ENCODE measurements around the gene CYBRD1.
A peak's percentile ranks its signal among the peaks of the same experiment; 100 is the strongest.
"Not testable (repeated sequence)": the region's sequence is repeated elsewhere in the genome, so short reads cannot be mapped to it uniquely, and the experiment has no call there.

CYBRD1 gene

DNA sequence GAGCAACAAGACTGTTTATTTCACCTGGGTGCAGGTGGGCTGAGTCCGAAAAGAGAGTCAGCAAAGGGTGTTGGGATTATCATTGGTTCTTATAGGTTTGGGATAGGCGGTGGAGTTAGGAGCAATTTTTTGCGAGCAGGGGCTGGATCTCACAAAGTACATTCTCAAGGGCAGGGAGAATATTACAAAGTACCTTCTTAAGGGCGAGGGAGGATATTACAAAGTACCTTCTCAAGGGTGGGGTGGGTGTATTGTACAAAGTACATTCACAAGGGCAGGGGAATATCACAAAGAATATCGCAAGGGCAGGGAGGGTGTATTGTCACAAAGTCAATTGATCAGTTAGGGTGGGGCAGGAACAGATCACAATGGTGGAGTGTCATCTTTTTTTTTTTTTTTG lies 24.6 kb upstream of the CYBRD1 start:
- H3K27me3 Mint-ChIP-seq; ATAC-seq (replicated peaks); DNase-seq; H3K9me3 Mint-ChIP-seq; H3K4me1 Mint-ChIP-seq; H3K4me3 Mint-ChIP-seq; H3K27ac Mint-ChIP-seq: not testable (repeated sequence)
- H3K36me3 Mint-ChIP-seq, result peaks cover 11 to 13% of the 10 kb centered on the region in 2 donors

DNA sequence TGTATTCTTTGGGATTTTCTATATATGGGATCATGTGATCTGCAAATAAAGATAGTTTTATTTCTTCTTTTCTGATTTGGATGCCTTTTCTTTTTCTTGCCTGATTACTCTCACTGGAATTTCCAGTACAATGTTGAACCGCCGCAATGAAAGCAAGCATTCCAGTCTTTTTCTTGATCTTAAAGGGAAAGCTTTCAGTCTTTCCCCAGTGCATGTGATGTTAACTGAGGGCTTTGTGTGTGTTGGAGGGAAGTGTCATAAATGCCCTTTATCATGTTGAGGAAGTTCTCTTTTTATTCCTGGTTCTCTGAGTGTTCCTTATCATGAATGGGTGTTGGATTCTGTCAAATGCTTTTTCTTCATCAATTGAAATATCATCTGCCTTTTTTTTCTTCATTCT lies 16.9 kb upstream of the CYBRD1 start:
- Mint-ChIP-seq H3K27me3 (no peaks in the 10 kb centered on the region), H3K4me1 (peaks cover 2 to 8% of the 10 kb centered on the region in 2 donors), H3K9me3 (no peaks in the 10 kb centered on the region), H3K4me3 (no peak overlapping the region), H3K36me3 (peaks cover 0 to 6% of the 10 kb centered on the region in 2 donors), H3K27ac (no peak overlapping the region)
- ATAC-seq (replicated peaks) (no peak), DNase-seq (no peak)

DNA sequence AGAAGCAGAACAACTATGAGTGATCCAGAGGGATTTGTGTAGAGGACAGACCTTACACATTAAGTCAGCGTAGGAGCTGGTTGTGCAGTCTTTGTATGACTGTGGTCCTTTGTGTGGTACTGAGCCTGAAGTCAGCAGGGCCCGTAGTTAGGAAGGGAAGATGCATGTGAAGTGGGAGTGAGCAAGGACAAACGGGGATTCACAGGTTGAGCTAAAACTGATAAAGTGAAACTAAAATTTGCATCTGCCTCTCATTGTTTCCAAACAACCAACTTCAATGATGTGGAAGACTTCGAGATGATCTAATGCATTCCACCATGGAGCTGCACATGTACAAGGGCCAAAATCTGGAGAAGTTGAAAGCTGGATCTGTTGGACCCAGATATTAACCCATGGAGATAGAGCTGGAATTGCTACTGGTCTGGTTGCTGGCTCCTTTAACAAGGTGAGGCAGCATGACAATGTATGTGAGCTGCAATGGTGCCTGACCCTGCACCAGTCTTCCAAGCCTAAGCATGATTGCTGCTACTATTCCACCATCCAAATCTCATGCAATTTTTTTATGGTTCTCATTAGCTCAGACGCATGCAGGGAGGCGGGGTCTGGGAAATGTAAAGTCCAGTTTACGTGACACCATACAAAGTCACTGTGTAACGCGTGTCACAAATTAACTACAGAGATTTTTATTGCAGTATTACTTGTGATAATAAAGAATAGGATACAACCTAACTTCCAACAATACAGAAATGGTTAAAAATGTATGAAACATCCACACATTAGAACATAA lies 12.1 kb upstream of the CYBRD1 start:
- ATAC-seq (replicated peaks), result peak in 1 of 2 donors; percentile 50

DNA sequence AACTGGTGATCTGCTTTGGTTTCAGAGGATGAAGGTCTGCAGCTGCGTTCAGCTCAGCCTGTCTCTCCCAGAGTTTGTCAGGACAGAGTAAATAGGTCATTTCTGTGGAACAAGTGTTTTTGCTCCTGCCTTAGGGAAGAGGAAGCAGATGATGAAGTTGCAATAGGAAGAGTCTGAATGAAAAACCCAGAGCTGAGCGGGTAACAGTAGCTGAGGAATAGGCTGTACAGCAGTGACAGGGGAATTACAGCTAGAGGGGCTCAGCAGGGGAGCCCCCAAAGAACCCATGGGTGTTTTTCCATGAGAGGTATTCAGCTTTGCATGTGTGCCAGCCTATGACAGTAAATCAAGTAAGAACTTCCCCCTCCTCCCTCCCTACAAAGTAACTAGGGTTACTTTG lies 10.3 kb upstream of the CYBRD1 start:
- Mint-ChIP-seq H3K4me3 (peak overlapping the region in 1 of 2 donors; percentile 11), H3K27ac (no peak overlapping the region), H3K4me1 (peaks cover 15 to 30% of the 10 kb centered on the region in 2 donors), H3K36me3 (peaks cover 0 to 4% of the 10 kb centered on the region in 2 donors), H3K9me3 (no peaks in the 10 kb centered on the region), H3K27me3 (peaks cover 0 to 7% of the 10 kb centered on the region in 2 donors)
- DNase-seq, result no peak
- ATAC-seq (replicated peaks), result peak; percentile 15 to 23

More for the DNA sequence above, 12.1 kb upstream of the CYBRD1 start:
- Mint-ChIP-seq H3K36me3 (peaks cover 0 to 6% of the 10 kb centered on the region in 2 donors), H3K9me3 (no peaks in the 10 kb centered on the region), H3K4me3 (no peak overlapping the region), H3K27ac (no peak overlapping the region), H3K27me3 (no peaks in the 10 kb centered on the region), H3K4me1 (peaks cover 15 to 30% of the 10 kb centered on the region in 2 donors)
- no peak for DNase-seq

DNA sequence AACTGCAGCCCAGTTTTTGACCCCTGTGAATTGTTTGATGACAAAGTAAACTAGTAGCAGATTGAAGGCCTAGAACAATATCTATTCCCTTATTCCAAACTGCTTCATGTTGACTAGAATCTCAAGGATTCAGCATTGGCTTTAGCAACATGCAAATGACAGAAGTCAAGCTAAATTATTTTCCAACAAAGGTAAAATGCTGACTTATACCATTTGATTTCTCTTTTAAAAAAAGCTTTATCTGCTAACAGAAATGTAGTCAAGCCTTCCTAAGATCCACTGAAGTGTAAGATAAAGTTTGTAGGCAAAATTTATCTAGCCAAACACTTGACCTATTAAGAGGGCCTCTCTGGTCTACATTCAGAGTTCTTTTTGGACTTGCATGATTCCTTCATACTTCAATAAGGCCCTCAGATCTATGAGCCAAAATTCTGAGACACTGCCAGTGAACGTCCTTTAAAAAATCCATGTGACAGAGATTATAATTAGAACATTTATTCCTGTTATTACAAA lies 9.5 kb upstream of the CYBRD1 start:
- ATAC-seq (replicated peaks), result no peak
- H3K36me3 Mint-ChIP-seq, result peaks cover 2 to 4% of the 10 kb centered on the region in 2 donors
- no peak overlapping the region for H3K27ac Mint-ChIP-seq
- H3K4me1 Mint-ChIP-seq, result peaks cover 15 to 30% of the 10 kb centered on the region in 2 donors
- H3K27me3 Mint-ChIP-seq, result peaks cover 0 to 7% of the 10 kb centered on the region in 2 donors
- no peak for DNase-seq
- H3K4me3 Mint-ChIP-seq, result no peak overlapping the region
- H3K9me3 Mint-ChIP-seq, result no peaks in the 10 kb centered on the region

DNA sequence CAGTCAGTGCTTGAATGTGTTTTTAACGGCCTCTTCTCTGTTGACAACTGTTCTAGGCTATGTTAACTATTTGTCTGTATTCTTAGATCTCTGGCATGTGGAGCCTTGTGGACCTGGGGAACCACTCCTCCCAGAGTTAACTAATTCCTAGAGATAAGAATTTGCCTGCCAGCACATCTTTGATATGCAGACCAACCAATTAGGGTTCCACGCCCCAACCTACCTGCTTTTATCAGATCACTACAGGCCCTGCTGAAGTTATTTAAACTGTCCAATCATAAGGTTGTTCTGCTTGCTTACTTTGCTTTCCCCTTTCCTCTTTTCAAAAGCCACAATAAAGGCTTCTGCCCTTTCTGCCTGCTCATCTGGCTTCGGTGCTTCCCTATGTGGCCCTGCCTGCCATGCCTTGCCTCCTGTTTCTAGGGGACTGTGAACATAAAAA lies 8.5 kb upstream of the CYBRD1 start:
- Mint-ChIP-seq H3K27me3 (peaks cover 1 to 10% of the 10 kb centered on the region in 2 donors), H3K27ac (peak overlapping the region; percentile 37), H3K36me3 (peaks cover 3 to 7% of the 10 kb centered on the region in 2 donors), H3K9me3 (no peaks in the 10 kb centered on the region), H3K4me1 (peaks cover 15 to 30% of the 10 kb centered on the region in 2 donors), H3K4me3 (peak overlapping the region in 1 of 2 donors; percentile 3)
- DNase-seq (peak; percentile 36), ATAC-seq (replicated peaks) (peak; percentile 95 to 96)

DNA sequence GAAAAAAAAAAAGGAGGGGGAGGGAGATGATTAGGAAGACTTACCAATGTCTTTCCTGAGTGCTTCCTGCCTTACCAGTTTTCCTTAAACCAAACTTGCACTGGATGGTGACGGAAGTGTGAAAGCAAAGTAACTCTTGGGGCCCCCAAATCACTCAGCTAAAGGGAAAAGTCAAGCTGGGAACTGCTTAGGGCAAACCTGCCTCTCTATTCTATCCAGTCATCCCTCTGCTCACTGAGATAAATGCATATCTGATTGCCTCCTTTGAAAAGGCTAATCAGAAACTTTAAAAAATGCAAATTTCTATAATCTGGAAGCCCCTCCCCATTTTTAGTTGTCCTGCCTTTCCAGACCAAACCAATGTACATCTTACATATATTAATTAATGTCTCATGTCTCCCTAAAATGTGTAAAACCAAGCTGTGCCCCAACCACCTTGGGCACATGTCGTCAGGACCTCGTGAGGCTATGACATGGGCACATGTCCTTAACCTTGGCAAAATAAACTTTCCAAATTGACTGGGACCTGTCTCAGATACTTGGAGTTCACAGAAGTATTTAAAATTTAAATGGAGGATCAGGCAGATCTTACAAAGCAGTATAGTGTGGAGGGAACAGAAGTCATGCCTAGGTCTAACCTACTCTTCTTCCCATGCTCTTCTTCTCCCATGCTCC lies 7.2 kb upstream of the CYBRD1 start:
- Mint-ChIP-seq H3K4me3 (no peak overlapping the region), H3K27ac (no peak overlapping the region), H3K36me3 (peaks cover 3 to 7% of the 10 kb centered on the region in 2 donors), H3K4me1 (peaks cover 12 to 25% of the 10 kb centered on the region in 2 donors), H3K27me3 (peaks cover 14 to 20% of the 10 kb centered on the region in 2 donors), H3K9me3 (no peaks in the 10 kb centered on the region)
- DNase-seq, result no peak
- no peak for ATAC-seq (replicated peaks)

DNA sequence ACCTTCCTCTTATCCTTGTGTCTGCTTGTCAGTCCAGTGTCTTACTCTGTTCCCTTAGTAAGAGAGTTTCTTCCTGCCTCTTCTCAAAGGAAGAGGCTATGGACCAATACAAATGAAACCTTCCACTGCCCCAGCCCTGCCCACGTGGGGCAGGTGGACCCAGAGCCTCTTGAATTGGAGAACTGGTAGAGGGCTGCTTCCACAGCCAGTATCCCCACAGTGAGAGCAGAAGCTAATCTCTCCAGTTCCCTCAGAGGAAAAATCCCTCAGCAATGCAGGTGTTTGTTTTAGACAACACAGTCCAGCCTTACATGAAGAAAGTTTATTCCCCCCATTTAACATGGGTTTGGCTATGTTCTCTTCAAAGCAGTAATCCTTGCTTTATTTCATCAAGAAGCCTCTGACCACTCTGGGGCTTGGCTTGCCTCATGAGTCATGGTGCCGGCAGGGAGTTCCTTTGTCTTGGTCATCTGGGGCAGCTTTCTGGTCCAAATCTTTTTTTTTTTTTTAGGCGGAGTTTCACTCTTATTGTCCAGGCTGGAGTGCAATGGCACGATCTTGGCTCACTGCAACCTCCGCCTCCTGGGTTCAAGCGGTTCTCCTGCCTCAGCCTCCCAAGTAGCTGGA lies 6.5 kb upstream of the CYBRD1 start:
- H3K4me1 Mint-ChIP-seq, result peaks cover 12 to 22% of the 10 kb centered on the region in 2 donors
- H3K4me3 Mint-ChIP-seq, result no peak overlapping the region
- H3K27me3 Mint-ChIP-seq, result peaks cover 21 to 22% of the 10 kb centered on the region in 2 donors
- peaks cover 3 to 7% of the 10 kb centered on the region in 2 donors for H3K36me3 Mint-ChIP-seq
- no peak for DNase-seq
- ATAC-seq (replicated peaks), result no peak
- no peaks in the 10 kb centered on the region for H3K9me3 Mint-ChIP-seq
- H3K27ac Mint-ChIP-seq, result peak overlapping the region; percentile 31

DNA sequence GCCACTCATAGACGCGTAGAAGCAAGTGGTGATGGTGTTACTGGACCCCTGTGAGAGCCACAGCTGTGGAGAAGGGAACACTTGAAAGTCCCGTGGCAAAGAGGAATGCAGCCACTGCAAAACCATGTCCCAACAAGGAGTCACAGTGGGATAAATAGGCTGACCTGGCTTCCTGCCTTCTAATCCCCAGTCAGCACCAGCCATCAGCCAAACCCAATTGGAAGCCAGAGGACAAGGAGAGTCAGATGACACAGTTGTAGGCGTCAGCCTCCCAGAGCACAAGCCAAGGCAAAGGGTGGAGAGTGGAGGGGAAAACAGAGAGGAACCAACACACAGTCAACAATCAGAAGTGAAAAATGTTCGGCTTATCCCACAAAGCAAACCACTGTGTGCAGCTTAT lies 5.5 kb upstream of the CYBRD1 start:
- Mint-ChIP-seq H3K9me3 (no peaks in the 10 kb centered on the region), H3K36me3 (peaks cover 3 to 7% of the 10 kb centered on the region in 2 donors)

DNA sequence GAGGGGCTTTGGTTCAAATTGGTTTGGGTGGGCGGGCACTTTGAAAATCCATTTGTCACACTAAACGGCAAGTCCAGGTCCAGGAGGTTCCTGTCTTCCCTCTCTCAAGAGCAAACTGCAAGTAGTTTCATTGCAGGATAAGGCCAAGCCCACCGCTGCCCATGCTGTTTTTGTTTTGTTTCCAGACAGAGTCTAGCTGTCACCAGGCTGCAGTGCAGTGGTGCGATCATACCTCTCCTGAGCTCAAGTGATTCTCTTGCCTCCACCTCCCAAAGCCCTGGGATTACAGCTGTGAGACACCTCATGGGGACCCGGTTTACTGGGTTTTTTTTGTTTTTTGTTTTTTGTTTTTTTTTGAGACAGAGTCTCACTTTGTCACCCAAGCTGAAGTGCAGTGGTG lies 1.8 kb upstream of the CYBRD1 start:
- Mint-ChIP-seq H3K27ac (no peak overlapping the region), H3K27me3 (peaks cover 39 to 66% of the 10 kb centered on the region in 2 donors), H3K4me1 (peaks cover 5 to 13% of the 10 kb centered on the region in 2 donors), H3K36me3 (peaks cover 3 to 7% of the 10 kb centered on the region in 2 donors), H3K9me3 (no peaks in the 10 kb centered on the region), H3K4me3 (no peak overlapping the region)
- DNase-seq (no peak), ATAC-seq (replicated peaks) (no peak)

More for the DNA sequence above, 5.5 kb upstream of the CYBRD1 start:
- Mint-ChIP-seq H3K27ac (no peak overlapping the region), H3K27me3 (peaks cover 25 to 32% of the 10 kb centered on the region in 2 donors), H3K4me1 (peaks cover 8 to 15% of the 10 kb centered on the region in 2 donors), H3K4me3 (no peak overlapping the region)
- no peak for ATAC-seq (replicated peaks)
- no peak for DNase-seq

DNA sequence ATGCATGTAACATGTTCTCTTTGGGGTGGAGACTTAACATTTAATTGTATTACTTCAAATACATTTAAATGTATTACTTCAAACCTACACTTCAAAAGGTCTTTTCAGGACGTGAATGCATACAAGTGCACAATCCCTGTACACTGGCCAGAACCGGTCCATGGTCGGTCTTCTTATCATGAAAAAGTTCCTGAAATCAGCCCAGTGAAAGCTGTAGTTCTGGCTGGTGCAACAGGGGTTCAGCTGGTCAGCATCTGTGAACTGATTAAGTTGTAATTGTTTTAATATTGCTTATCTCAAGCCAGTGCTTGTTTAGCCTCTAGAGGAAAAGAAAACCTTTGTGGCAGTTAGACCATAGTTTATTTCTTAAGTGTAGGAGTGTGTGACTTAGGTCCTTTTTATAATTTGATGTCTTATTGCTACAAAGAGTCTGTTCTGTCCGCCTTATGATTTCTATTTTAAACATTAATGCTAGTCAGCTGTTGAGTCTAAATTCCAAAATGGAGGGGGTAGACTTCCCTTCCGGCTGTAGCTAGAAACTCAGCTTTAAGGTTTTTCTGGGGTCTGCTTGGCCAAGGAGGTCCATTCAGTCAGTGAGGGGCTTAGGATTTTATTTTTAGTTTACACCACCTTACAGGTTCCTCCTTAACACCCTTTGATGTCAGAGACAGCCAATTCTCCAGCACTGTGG lies 768 bp upstream of the CYBRD1 start:
- peak overlapping the region; percentile 84 to 90 for H3K4me3 Mint-ChIP-seq
- no peaks in the 10 kb centered on the region for H3K9me3 Mint-ChIP-seq
- H3K36me3 Mint-ChIP-seq, result peaks cover 3 to 7% of the 10 kb centered on the region in 2 donors
- DNase-seq (no peak), ATAC-seq (replicated peaks) (no peak)
- no peak overlapping the region for H3K27ac Mint-ChIP-seq
- peaks cover 5 to 13% of the 10 kb centered on the region in 2 donors for H3K4me1 Mint-ChIP-seq
- peaks cover 36 to 66% of the 10 kb centered on the region in 2 donors for H3K27me3 Mint-ChIP-seq

DNA sequence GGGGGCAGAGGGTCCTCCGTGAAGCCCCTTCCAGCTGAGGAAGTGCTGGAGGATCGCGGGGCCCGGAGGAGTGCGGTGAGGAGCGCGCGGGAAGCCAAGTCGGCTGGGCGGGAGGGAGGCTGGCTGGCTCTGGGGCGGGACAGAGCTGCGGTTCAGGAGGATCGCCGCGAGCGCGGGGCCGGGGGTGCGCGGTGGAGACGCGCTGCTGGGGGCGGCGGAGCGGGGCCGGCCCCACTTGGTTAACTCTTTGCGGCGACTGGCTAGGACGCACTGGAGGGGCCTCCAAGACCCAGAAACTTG lies 464 bp downstream of the CYBRD1 start:
- Mint-ChIP-seq H3K36me3 (peaks cover 1 to 3% of the 10 kb centered on the region in 2 donors), H3K27me3 (peaks cover 32 to 66% of the 10 kb centered on the region in 2 donors), H3K4me3 (peak overlapping the region; percentile 84 to 90), H3K9me3 (no peaks in the 10 kb centered on the region), H3K4me1 (peaks cover 5 to 13% of the 10 kb centered on the region in 2 donors), H3K27ac (no peak overlapping the region)
- ATAC-seq (replicated peaks) (peak; percentile 41 to 53), DNase-seq (no peak)

DNA sequence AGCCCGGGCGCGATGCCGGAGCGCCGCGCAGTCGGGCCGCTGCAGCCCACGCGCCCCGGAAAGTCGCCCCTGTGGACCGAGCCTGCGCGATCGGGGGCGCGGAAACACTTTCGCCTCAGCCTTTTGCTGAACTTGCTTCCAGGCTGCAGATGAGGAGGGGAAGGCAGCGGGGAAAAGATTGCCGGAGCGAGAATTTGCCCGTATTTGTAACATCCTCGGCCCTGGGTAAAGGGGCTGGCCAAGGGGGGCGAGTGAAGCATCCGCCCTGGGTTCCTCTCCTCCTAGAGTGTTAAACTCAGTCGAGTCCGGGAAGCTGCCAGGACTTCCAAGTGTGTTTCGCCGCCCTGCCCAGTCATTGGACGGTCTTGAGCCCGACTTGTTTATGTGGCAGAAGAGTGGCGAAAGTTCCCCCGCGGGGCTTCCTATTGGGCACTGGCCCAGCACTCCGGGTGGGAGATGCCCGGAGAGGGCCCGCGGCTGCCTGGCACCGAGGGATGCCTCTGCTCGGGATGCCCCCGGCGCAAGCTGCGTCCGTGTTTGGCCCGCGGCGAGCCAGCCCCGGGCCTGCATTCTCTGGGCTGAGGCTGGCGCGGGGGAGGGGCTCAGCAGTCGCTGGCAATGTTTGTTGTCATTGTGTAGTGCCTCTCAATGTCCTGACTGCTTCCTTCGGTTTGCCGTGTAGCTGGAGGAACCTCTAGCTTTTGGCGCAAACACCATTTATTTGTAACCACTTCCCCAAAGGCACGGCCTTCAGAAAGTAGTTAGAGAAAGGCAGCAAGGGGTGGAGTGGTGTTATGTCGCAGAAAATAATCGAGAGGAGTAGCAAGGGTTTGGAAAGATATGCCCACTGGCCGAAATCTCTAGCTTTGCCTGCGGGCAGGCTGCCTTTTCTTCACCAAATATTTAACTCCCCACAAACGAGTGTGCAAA lies 1.1 kb downstream of the CYBRD1 start:
- Mint-ChIP-seq H3K4me3 (peak overlapping the region; percentile 84 to 90), H3K36me3 (no peaks in the 10 kb centered on the region), H3K9me3 (no peaks in the 10 kb centered on the region), H3K4me1 (peaks cover 5 to 13% of the 10 kb centered on the region in 2 donors), H3K27me3 (peaks cover 28 to 68% of the 10 kb centered on the region in 2 donors), H3K27ac (no peak overlapping the region)
- DNase-seq, result no peak
- ATAC-seq (replicated peaks), result peak; percentile 51 to 58
